Fibroblast of villous mesenchyme (primary cell): ENCODE data around the gene IFNGR2. TPM values are rescaled to one million over a fixed set of nuclear protein-coding genes. Genes with fewer than 3 reads are reported as not detected.

Source experiments
- DNase-seq: peaks from one replicate; pipeline ENCODE4 v3.0.0-alpha.2; 2010; ENCODE audit warnings: low read depth
- H3K4me3 ChIP-seq: 2 replicates; pipeline ENCODE4 v1.5.1; 2011; ENCODE audit warnings: low read depth, mild to moderate bottlenecking, low read length
- CTCF ChIP-seq: IDR thresholded peaks from 2 replicates; pipeline ENCODE4 v1.5.1; 2012; ENCODE audit warnings: low read depth, mild to moderate bottlenecking, low read length; ENCODE audit not compliant: insufficient read depth
- total RNA-seq: library from RNA; depleted of rRNA; stranded (reverse); fragments of >200 nt; gene quantifications from 2 replicates; pipeline ENCODE4 v1.2.3, GENCODE V29; 2012

The IFNGR2 gene
- total RNA-seq, 1 donor = 69.1 TPM

GRCh38 chr21:33480481-33481103 is 77.4 kb downstream of the IFNGR2 start:
- peak overlapping the region; percentile 75 for H3K4me3 ChIP-seq
- no peak for DNase-seq
- no peak for TF ChIP-seq CTCF

- TF ChIP-seq CTCF = no peak
- H3K4me3 ChIP-seq = no peak overlapping the region
- DNase-seq = no peak
Observed at GRCh38 chr21:33481314-33481943, 78.2 kb downstream of the IFNGR2 start.

Other genes with a start within 250 kb of the IFNGR2 start
- 3.9 and 5.2 TPM in 2 replicates for gene IFNAR2, start 173.5 kb upstream of the IFNGR2 start, total RNA-seq
- gene IL10RB, start 137.0 kb upstream of the IFNGR2 start, total RNA-seq = 34.5 and 60.9 TPM in 2 replicates
- gene IFNAR1, start 78.4 kb upstream of the IFNGR2 start, total RNA-seq = 12.9 and 19.0 TPM in 2 replicates
- gene TMEM50B, start 76.6 kb downstream of the IFNGR2 start, total RNA-seq = 24.5 and 41.0 TPM in 2 replicates
- 1.9 and 2.2 TPM in 2 replicates for gene DNAJC28, start 88.3 kb downstream of the IFNGR2 start, total RNA-seq
- 73.1 and 109 TPM in 2 replicates for gene GART, start 138.7 kb downstream of the IFNGR2 start, total RNA-seq
- gene SON, start 139.6 kb downstream of the IFNGR2 start, total RNA-seq = 119 and 134 TPM in 2 replicates
- 26.7 and 38.0 TPM in 2 replicates for gene DONSON, start 185.3 kb downstream of the IFNGR2 start, total RNA-seq
- gene CRYZL1, start 238.3 kb downstream of the IFNGR2 start, total RNA-seq = 20.0 and 28.1 TPM in 2 replicates
- gene ITSN1, start 239.1 kb downstream of the IFNGR2 start, total RNA-seq = 43.2 and 57.0 TPM in 2 replicates